ENCODE results near the gene ADAMTSL2.

ADAMTSL2 gene

GRCh38 chr9:133613432-133613831 lies 78.9 kb downstream of the ADAMTSL2 start:
- no peak overlapping the region for H3K27ac ChIP-seq
- TF ChIP-seq ZFX (IDR thresholded peaks at IDR 0.05) (no peak), CTCF (conservative IDR thresholded peaks at IDR 0.05) (no peak)

- no peak overlapping the region for H3K27ac ChIP-seq
- TF ChIP-seq CTCF (conservative IDR thresholded peaks at IDR 0.05) (no peak), ZFX (IDR thresholded peaks at IDR 0.05) (no peak)
These were observed 79.6 kb downstream of the ADAMTSL2 start for GRCh38 chr9:133614056-133614455.

GRCh38 chr9:133614678-133615077 lies 80.2 kb downstream of the ADAMTSL2 start:
- TF ChIP-seq ZFX (IDR thresholded peaks at IDR 0.05), result no peak
- no peak for TF ChIP-seq CTCF (conservative IDR thresholded peaks at IDR 0.05)
- H3K27ac ChIP-seq, result no peak overlapping the region

- no peak overlapping the region for H3K27ac ChIP-seq
- no peak for TF ChIP-seq CTCF (conservative IDR thresholded peaks at IDR 0.05)
- TF ChIP-seq ZFX (IDR thresholded peaks at IDR 0.05), result no peak
These were observed 80.7 kb downstream of the ADAMTSL2 start for GRCh38 chr9:133615186-133615585.

GRCh38 chr9:133615606-133616188 lies 81.2 kb downstream of the ADAMTSL2 start:
- TF ChIP-seq CTCF (conservative IDR thresholded peaks at IDR 0.05) (no peak), ZFX (IDR thresholded peaks at IDR 0.05) (no peak)
- H3K27ac ChIP-seq, result no peak overlapping the region

- no peak overlapping the region for H3K27ac ChIP-seq
- no peak for TF ChIP-seq CTCF (conservative IDR thresholded peaks at IDR 0.05)
- TF ChIP-seq ZFX (IDR thresholded peaks at IDR 0.05), result no peak
These were observed 82.3 kb downstream of the ADAMTSL2 start for GRCh38 chr9:133616643-133617405.

GRCh38 chr9:133618726-133619125 lies 84.2 kb downstream of the ADAMTSL2 start:
- no peak overlapping the region for H3K27ac ChIP-seq
- TF ChIP-seq CTCF (conservative IDR thresholded peaks at IDR 0.05) (no peak), ZFX (IDR thresholded peaks at IDR 0.05) (no peak)
